GM04504 (cell line): ENCODE measurements around the gene USP7.
"Not testable (repeated sequence)": the region's sequence is repeated elsewhere in the genome, so short reads cannot be mapped to it uniquely, and the experiment has no call there.

Source experiments
- DNase-seq: peaks from one replicate; pipeline ENCODE4 v3.0.0-alpha.2; 2012; ENCODE audit warnings: low read depth

Gene USP7

GRCh38 chr16:8923199-8923598 is 40.5 kb downstream of the USP7 start:
- DNase-seq: no peak

- DNase-seq: no peak
Observed at GRCh38 chr16:8921347-8921984, 42.2 kb downstream of the USP7 start.

- DNase-seq: no peak
Observed at GRCh38 chr16:8920645-8921346, 42.9 kb downstream of the USP7 start.

GRCh38 chr16:8919934-8920462 is 43.7 kb downstream of the USP7 start:
- no peak for DNase-seq

- no peak for DNase-seq
Observed at GRCh38 chr16:8919089-8919933, 44.4 kb downstream of the USP7 start.

- not testable (repeated sequence) for DNase-seq
Observed at GRCh38 chr16:8917336-8917735, 46.4 kb downstream of the USP7 start.

GRCh38 chr16:8916541-8917225 is 47.0 kb downstream of the USP7 start:
- DNase-seq: no peak

GRCh38 chr16:8915722-8916301 is 47.9 kb downstream of the USP7 start:
- no peak for DNase-seq

- DNase-seq: no peak
Observed at GRCh38 chr16:8914098-8914497, 49.6 kb downstream of the USP7 start.

GRCh38 chr16:8912793-8913192 is 50.9 kb downstream of the USP7 start:
- DNase-seq: no peak

- no peak for DNase-seq
Observed at GRCh38 chr16:8910811-8911210, 52.9 kb downstream of the USP7 start.

- no peak for DNase-seq
Observed at GRCh38 chr16:8908810-8909468, 54.8 kb downstream of the USP7 start.

- no peak for DNase-seq
Observed at GRCh38 chr16:8907096-8907495, 56.6 kb downstream of the USP7 start.

GRCh38 chr16:8905795-8906591 is 57.7 kb downstream of the USP7 start:
- DNase-seq: no peak

GRCh38 chr16:8905168-8905762 is 58.4 kb downstream of the USP7 start:
- DNase-seq: no peak

- DNase-seq: no peak
Observed at GRCh38 chr16:8904018-8904430, 59.7 kb downstream of the USP7 start.

GRCh38 chr16:8903004-8903403 is 60.7 kb downstream of the USP7 start:
- no peak for DNase-seq

- DNase-seq: no peak
Observed at GRCh38 chr16:8901320-8901861, 62.3 kb downstream of the USP7 start.

- no peak for DNase-seq
Observed at GRCh38 chr16:8900343-8900742, 63.4 kb downstream of the USP7 start.
